ENCODE measurements around the gene AOPEP.

AOPEP gene

DNA sequence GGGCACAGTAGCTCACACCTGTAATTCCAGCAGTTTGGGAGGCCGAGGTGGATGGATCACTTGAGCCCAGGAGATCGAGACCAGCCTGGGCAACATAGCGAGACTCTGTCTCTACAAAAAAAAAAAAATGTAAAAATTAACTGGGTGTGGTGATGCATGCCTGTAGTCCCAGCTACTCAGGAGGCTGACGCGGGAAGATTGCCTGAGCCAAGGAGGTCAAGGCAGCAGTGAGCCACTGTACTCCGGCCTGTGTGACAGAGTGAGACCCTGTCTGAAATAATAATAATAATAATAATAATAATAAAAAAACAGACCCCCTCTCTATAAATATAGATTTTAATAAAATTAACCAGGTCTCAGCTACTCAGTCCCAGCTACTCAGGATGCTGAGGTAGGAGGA, 179.7 kb downstream of the AOPEP start:
- DNase-seq = no peak

DNA sequence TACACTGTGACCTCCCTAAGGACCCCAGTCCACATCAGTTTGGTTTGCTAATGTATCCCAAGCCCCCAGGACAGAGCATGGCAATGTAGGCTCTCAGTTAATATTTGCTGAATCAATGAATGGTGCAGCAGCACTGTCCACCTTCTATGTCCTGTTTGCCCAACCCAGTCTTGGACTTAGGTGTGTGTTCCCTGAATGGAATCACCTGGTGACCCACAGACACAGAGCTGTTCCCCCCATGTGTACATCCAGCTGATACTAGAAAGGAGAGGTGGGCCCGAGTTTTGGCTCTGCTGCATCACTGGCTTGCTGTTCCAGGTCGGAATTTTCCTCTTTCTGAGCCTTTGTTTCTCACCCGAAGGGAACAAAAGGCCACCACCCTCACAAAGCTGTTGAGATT, 180.2 kb downstream of the AOPEP start:
- no peak for DNase-seq

DNA sequence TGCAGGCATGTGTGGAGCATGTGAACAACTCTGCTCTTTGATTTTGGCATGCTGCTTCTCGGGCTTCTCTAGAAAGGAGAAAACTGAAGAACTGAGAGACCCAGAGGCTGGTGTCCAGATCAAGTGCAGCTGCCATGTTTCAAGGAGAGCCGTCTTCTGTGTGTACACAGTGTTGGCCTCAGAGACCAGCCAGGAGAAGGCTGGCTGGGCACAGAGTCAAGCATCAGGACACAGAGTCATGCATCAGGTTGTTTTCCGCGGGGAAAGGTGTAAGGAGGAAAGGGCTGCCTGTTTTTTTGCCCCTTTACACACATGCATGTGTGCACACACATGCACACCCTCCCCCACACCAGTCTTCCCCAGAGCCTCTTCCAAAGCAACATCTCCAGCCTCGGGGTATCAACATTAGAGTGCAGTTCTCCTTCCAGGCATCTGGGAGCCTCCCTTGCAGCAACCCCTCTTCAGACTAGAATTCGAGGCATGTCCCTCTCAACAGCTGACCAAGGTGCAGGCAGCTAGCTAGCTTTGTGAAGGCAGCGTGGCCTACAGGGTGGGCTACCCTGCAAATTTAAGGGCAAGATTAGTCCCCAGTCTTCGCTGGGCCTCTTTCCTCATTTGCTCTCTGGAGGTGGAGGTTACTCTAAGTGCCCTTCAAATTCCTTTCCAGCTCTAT, 180.9 kb downstream of the AOPEP start:
- DNase-seq = no peak

DNA sequence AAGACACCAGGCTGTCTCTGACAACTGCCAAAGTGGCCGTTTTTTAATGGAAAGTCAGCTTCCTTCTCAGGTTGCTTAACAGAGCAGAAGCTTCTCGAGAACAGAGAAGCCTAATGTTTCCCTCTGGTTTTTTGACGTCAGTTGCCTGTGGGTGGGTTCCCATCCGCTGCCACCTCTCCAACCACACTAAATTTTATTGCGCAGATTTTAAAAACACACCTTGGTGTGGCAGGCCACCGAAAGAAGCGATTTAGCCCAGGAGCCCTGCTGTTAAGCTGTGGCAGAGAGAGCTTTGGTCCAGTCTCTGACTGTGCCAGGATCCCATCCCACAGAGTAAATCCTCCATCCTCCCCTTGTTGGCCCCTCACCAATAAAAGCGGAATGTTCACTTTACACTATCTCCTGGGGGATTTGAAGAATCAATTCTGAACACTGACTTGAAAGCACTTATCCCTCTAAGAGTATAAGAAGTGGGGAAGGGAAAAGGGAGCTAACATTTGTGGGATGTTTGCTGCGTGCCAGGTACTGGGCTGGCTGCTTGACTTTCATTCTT, 181.6 kb downstream of the AOPEP start:
- no peak for DNase-seq

GRCh38 chr9:94908583-94909249, 182.2 kb downstream of the AOPEP start:
- no peak for DNase-seq

DNA sequence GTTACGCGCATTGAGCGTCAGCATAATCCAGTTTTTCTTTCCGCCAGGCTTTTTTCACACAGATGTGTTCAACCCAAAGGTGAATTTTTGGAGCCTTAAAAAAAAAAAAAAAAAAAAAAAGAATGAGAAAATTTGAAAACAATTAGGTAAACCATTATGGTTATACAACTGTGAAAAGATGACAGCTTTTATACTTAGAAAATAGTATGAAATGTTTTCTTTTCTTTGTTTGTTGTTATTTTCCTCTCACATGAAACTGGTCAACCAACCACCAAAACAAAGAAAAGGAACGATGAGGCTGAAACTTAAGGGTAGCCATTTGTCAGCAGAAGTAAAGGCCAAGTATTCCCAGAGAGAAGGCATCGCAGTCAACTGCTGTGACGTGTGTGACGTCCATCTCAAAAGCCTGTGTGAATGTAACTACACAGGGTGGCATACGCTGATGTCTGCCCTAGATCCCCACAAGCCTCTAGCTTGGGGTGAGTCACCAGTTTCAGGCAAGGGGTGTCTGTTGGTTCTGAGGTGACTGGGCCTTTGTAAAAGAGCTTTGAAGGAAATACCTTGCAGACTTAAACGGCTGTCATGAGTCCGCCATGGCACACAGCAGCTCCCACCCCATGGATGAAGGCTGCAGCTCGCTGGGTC, 182.9 kb downstream of the AOPEP start:
- DNase-seq = no peak

DNA sequence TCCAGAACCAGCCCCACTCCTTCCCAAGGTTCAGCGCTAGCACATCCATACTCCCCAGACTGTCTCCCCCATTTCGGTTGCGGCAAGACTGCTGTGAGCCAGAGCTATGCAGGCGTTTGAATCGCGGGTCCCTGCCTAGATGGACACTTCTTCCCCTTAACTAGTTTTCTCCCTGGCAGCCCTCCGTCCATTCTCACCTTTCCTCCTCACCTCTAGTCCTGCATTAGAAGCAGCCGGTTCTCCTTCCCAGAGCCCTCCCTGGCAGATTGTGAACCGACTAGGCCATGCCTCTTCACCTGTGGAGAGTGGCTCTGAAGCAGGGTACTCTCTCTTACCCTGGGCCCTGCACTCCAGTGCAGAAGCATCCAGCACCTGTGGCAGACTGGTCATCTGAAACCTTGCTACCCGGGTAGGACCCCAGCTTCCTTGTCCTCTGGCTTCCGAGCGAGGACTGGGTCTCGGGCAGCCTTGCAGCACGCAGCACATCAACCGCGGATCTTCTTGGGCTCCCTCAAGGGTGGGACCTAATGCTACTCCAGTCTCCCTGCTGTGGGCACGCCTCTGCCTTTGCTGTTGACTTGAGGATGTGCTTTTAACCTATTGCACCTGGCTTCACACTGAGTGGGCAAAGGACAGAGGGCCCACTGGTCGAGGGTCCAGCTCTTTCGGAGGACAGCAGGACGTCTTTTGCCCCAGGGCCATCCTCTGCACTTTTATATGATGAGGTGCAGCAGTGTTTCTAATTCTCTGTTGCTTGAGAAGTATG, 183.6 kb downstream of the AOPEP start:
- no peak for DNase-seq

DNA sequence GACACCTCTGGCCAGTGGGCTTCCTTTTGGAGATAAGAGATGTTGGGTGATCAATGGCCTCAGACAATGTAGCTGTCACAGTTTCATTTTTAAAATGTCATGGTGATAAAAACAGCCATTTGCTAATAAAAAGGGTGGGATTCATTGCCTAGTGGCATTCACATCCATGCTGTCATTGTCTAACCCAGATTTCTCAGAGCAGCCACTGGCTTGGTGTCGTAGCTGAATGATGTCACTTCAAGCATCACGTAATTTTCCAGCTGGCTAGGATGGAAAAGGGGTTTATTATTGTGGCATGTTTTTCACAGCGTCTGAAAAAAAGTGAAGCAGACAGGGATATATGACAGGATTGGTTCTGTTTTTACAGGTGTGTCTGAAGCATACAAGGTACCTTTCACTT, 184.7 kb downstream of the AOPEP start:
- no peak for DNase-seq

GRCh38 chr9:94911986-94912635, 185.6 kb downstream of the AOPEP start:
- no peak for DNase-seq

- DNase-seq = no peak
Measured at GRCh38 chr9:94912700-94913249, 186.3 kb downstream of the AOPEP start.

DNA sequence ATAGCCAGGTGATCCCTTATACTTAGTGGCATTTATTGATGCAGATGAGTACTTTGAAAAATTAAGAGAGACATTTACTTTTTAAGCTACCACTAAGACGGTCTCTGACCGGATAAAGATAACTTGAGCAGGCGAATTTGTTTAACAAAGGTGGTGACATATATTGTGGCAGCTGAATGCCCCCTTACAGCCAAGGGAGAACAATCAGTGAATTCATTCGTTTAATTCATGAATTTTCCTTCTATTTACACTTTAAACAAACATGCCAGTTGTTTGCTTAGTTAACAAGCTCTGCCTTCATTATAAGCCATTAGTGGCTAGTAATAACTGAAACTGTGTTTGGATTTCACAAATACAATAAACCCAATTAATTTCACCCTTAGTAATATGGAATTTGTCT, 187.1 kb downstream of the AOPEP start:
- no peak for DNase-seq

DNA sequence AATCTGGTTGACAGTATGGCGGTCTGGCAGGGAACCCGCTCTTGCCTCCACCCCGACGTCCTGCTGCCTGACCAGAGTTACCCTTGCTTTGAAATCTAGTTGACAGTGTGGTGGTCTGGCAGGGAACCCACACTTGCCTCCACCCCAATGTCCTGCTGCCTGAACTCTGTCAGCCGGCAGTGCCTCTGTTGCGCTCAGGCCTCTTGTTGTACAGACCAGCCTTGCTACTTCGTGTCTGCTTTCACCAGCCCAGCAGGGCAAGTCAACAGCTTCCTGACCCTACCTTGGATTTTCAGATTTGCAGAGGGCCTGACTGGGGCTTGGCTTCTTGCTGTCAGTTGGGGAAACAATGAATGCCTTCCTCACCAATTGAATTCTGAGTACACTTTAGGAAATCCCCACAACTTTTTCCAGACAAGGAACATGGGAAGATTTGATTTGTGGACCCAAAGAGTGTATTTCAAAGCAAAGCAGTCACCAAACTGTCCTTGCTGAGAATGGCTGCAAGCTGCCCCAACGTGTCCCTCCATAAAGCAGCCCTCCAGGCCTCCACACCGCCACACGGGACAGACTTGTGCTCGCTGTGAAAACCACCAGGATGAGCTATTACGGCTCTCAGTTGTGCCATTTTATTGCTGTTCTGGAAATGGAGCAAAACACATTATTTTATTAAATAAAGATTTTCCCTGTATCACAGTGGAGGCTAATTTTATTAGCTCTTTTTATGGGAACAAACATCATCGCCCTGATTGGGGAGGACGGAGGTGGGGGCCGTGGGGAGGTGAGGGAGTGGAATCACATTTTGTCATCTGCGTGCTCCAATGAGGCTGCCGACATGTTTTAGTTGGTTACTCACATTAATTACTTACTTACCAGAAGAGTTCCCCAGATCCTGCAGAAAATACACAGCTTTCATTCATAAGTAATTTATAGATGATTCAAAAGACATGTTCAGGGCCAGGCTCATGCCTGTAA, 189.3 kb downstream of the AOPEP start:
- no peak for DNase-seq

DNA sequence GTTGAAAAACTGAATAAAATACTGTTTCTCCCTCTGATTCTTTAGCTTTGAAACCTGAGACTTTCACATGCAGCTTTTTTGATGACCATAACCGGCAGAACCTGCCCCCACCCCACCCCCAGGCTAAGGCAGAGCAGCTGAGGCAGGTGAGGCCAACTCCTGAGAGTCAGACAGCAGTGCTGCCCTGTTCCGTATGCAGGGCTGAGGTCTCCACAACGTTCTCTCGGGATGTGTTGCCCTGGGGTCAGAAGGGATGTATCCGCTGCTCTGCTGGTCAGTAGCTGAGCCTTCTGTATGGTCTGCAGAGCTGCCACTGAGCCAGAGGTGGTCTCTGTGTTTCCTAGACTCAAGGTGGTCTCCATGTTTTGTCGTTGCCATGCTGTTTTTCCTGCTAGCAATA, 190.5 kb downstream of the AOPEP start:
- no peak for DNase-seq

GRCh38 chr9:94918038-94918753, 191.7 kb downstream of the AOPEP start:
- DNase-seq = no peak

GRCh38 chr9:94919376-94920098, 193.0 kb downstream of the AOPEP start:
- no peak for DNase-seq

DNA sequence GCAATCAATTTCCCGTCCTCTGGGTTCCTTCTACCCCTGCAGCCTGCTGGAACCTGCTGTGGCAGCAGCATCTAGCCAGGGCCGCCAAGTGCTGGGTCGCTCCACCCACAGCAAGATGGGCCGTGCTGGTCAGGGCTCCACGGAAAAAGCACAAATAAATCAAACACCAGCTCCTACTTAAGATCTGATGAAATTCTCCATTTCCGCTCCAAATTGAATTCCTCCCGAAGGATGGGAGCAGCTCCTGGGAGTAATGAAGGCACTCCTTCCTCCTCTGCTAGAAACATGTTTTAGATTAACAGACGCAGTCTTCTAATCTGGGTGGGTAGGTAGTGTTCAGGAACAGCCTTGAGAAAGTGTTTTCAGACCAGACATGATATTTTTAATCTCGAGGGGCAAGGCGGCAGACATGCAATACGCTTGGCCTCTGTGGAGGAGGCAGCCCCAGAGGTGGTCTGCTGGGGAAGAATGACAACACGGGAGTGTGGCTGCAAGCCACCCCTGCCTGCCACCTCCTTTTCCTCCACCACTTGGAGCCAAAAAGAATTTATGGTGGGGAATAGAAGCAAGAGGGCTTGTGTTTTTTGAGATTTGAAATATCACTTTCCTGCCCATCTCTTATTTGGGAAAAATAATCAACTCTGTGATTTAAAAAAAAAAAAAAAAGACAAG, 194.1 kb downstream of the AOPEP start:
- no peak for DNase-seq

DNA sequence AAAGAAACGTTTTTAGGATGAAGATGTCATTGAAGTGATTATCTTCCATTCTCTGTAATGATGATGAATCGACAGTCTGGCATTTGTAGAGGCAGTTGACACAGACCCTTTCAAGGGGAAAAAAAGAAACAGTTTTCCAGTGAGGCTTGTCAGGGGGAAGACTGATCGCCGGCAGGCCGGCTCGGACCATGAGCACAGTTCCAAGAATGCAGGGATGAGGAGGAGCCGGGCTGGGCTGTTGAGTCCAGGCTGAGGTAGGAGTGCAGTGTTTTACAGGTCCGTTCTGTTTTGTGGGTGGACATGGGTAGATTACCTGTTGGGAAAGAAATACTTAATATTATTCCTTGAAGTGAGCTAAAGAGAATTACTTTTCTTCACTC, 194.6 kb downstream of the AOPEP start:
- DNase-seq = no peak

GRCh38 chr9:94921656-94922055, 195.2 kb downstream of the AOPEP start:
- no peak for DNase-seq

GRCh38 chr9:94922098-94922607, 195.7 kb downstream of the AOPEP start:
- DNase-seq = no peak
